H9 (cell line): ENCODE data around the gene TSC22D1. TPM values are rescaled to one million over a fixed set of nuclear protein-coding genes. Genes with fewer than 3 reads are reported as not detected.

Source experiments
- DNase-seq: peaks from one replicate; pipeline ENCODE4 v3.0.0-alpha.2; 2017
- H2AFZ ChIP-seq: one replicate; pipeline ENCODE4 v1.6.1; 2013; ENCODE audit warnings: mild to moderate bottlenecking, low read length, control low read depth, moderate library complexity
- H2AK5ac ChIP-seq: 2 replicates; pipeline ENCODE4 v1.6.1; 2013; ENCODE audit warnings: low read length, control low read depth, mixed read lengths; ENCODE audit not compliant: insufficient read length
- H2BK120ac ChIP-seq: one replicate; pipeline ENCODE4 v1.6.1; 2013; ENCODE audit warnings: low read depth, mild to moderate bottlenecking, low read length, control low read depth, inconsistent platforms; ENCODE audit not compliant: poor library complexity, severe bottlenecking
- H2BK12ac ChIP-seq: 2 replicates; pipeline ENCODE4 v1.6.1; 2013; ENCODE audit warnings: low read length, control low read depth, mixed read lengths, low read depth; ENCODE audit not compliant: insufficient read length
- H2BK15ac ChIP-seq: 2 replicates; pipeline ENCODE4 v1.6.1; 2013; ENCODE audit warnings: low read depth, low read length, control low read depth
- H2BK20ac ChIP-seq: one replicate; pipeline ENCODE4 v1.6.1; 2013; ENCODE audit warnings: low read depth, mild to moderate bottlenecking, low read length, control low read depth, inconsistent platforms; ENCODE audit not compliant: poor library complexity, severe bottlenecking
- H2BK5ac ChIP-seq: 2 replicates; pipeline ENCODE4 v1.6.1; 2013; ENCODE audit warnings: low read length, control low read depth, mixed read lengths; ENCODE audit not compliant: insufficient read length
- H3K14ac ChIP-seq: 2 replicates; pipeline ENCODE4 v1.6.1; 2013; ENCODE audit warnings: low read length, control low read depth; ENCODE audit not compliant: insufficient read depth
- H3K18ac ChIP-seq: 2 replicates; pipeline ENCODE4 v1.6.1; 2013; ENCODE audit warnings: low read depth, mild to moderate bottlenecking, mixed read lengths, low read length, control low read depth; ENCODE audit not compliant: insufficient read length
- H3K23ac ChIP-seq: 2 replicates; pipeline ENCODE4 v1.6.1; 2013; ENCODE audit warnings: low read length, control low read depth, mixed read lengths, low read depth; ENCODE audit not compliant: insufficient read length
- H3K23me2 ChIP-seq: 2 replicates; pipeline ENCODE4 v1.6.1; 2013; ENCODE audit warnings: low read depth, mild to moderate bottlenecking, mixed read lengths, low read length, control low read depth; ENCODE audit not compliant: insufficient read length, poor library complexity, severe bottlenecking
- H3K27ac ChIP-seq: 2 replicates; pipeline ENCODE4 v1.5.1; 2013; ENCODE audit warnings: low read length, control low read depth, mixed read lengths, low read depth; ENCODE audit not compliant: insufficient read length
- H3K27me3 ChIP-seq: 2 replicates; pipeline ENCODE4 v1.6.1; 2013; ENCODE audit warnings: low read length, control low read depth, inconsistent platforms; ENCODE audit not compliant: insufficient read depth
- H3K4ac ChIP-seq: 2 replicates; pipeline ENCODE4 v1.6.1; 2013; ENCODE audit warnings: low read depth, mild to moderate bottlenecking, control low read depth, inconsistent platforms, low read length, moderate library complexity
- H3K4me1 ChIP-seq: 2 replicates; pipeline ENCODE4 v1.6.1; 2013; ENCODE audit warnings: low read length, control low read depth, inconsistent platforms; ENCODE audit not compliant: insufficient read depth
- H3K4me2 ChIP-seq: 2 replicates; pipeline ENCODE4 v1.6.1; 2013; ENCODE audit warnings: low read length, control low read depth, mixed read lengths; ENCODE audit not compliant: insufficient read length, insufficient read depth
- H3K56ac ChIP-seq: 2 replicates; pipeline ENCODE4 v1.6.1; 2013; ENCODE audit warnings: low read depth, mild to moderate bottlenecking, mixed read lengths, low read length, control low read depth; ENCODE audit not compliant: insufficient read length
- H3K79me1 ChIP-seq: 2 replicates; pipeline ENCODE4 v1.6.1; 2013; ENCODE audit warnings: low read depth, mild to moderate bottlenecking, moderate library complexity, low read length, control low read depth, inconsistent platforms; ENCODE audit not compliant: insufficient read depth, poor library complexity, severe bottlenecking
- H3K79me2 ChIP-seq: 2 replicates; pipeline ENCODE4 v1.6.1; 2013; ENCODE audit warnings: low read length, control low read depth, inconsistent platforms; ENCODE audit not compliant: insufficient read depth
- H3K9ac ChIP-seq: 2 replicates; pipeline ENCODE4 v1.6.1; 2013; ENCODE audit warnings: low read length, control low read depth, mixed read lengths; ENCODE audit not compliant: insufficient read length; ENCODE audit errors: extremely low read depth
- H3K9me3 ChIP-seq: one replicate; pipeline ENCODE4 v1.6.1; 2013; ENCODE audit warnings: low read depth, low read length, inconsistent platforms; ENCODE audit not compliant: control insufficient read depth
- H3T11ph ChIP-seq: one replicate; pipeline ENCODE4 v1.6.1; 2013; ENCODE audit warnings: mild to moderate bottlenecking, low read length, control low read depth, inconsistent platforms
- H4K20me1 ChIP-seq: one replicate; pipeline ENCODE4 v1.6.1; 2013; ENCODE audit not compliant: control insufficient read depth, insufficient read length, insufficient read depth
- H4K5ac ChIP-seq: 2 replicates; pipeline ENCODE4 v1.6.1; 2013; ENCODE audit warnings: low read depth, mild to moderate bottlenecking, mixed read lengths, low read length, control low read depth; ENCODE audit not compliant: insufficient read length
- H4K8ac ChIP-seq: replicated peaks from 2 replicates; pipeline ENCODE4 v1.6.1; 2013; ENCODE audit warnings: low read length, control low read depth, mixed read lengths, low read depth; ENCODE audit not compliant: insufficient read length
- H4K91ac ChIP-seq: 2 replicates; pipeline ENCODE4 v1.6.1; 2013; ENCODE audit warnings: low read depth, mild to moderate bottlenecking, moderate library complexity, mixed read lengths, low read length, control low read depth; ENCODE audit not compliant: insufficient read length
- H3K27ac Mint-ChIP-seq, 3 experiments: 2 replicates in 2 of 3; 3 replicates in 1 of 3; pipeline ENCODE4 v1.8.0; 2020 to 2021; ENCODE audit warnings: mixed read lengths in 3 of 3, mild to moderate bottlenecking in 1 of 3, moderate library complexity in 1 of 3
- H3K27me3 Mint-ChIP-seq: 2 replicates; pipeline ENCODE4 v1.8.0; 2021; ENCODE audit warnings: low read depth, mild to moderate bottlenecking, moderate library complexity, mixed read lengths
- H3K36me3 Mint-ChIP-seq, 3 experiments: 2 replicates in 2 of 3; 3 replicates in 1 of 3; pipeline ENCODE4 v1.8.0; 2020 to 2021; ENCODE audit warnings: low read depth in 3 of 3, mixed read lengths in 3 of 3; ENCODE audit not compliant: insufficient read depth in 1 of 3
- H3K4me1 Mint-ChIP-seq, 2 experiments: 2 replicates each; pipeline ENCODE4 v1.8.0; 2020; ENCODE audit warnings: mixed read lengths in 2 of 2
- H3K4me3 Mint-ChIP-seq, 2 experiments: 2 replicates in 1 of 2; 3 replicates in 1 of 2; pipeline ENCODE4 v1.8.0; 2020 to 2021; ENCODE audit warnings: mild to moderate bottlenecking in 2 of 2, mixed read lengths in 2 of 2, moderate library complexity in 1 of 2
- H3K9me3 Mint-ChIP-seq, 2 experiments: 2 replicates in 1 of 2; 3 replicates in 1 of 2; pipeline ENCODE4 v1.8.0; 2020; ENCODE audit warnings: mild to moderate bottlenecking in 2 of 2, mixed read lengths in 2 of 2, moderate library complexity in 1 of 2
- WGBS: extraction: QIAGEN DNeasy Blood & Tissue Kit; methylation state at CpG from one replicate; pipeline ENCODE4 v1.1.7; 2013; ENCODE audit warnings: missing lambda C conversion rate, low lambda C conversion rate, mixed read lengths; ENCODE audit not compliant: insufficient read length; ENCODE audit errors: extremely low coverage; 5-methylcytosine and 5-hydroxymethylcytosine counted together
- total RNA-seq: library from RNA; stranded (reverse); gene quantifications from 2 replicates; pipeline ENCODE4 v1.2.1, GENCODE V29; 2021
- TF ChIP-seq, protein P1 (sequence below): fragments of 200-600 bp; sonication (generic); conservative IDR thresholded peaks from 3 replicates; pipeline ENCODE4 v1.8.0; 2021; ENCODE audit warnings: antibody characterized with exemption, mild to moderate bottlenecking

Gene TSC22D1
- total RNA-seq, 1 experiment from 2014 or later, result 76.7 TPM

GRCh38 chr13:44465318-44465717 lies 110.8 kb downstream of the TSC22D1 start:
- Histone ChIP-seq H3K23ac (no peak overlapping the region), H3K79me1 (no peaks in the 10 kb centered on the region), H3K9ac (no peak overlapping the region), H2BK5ac (no peak overlapping the region), H3K79me2 (0 out of 2 replicates have a peak, but pooled peaks cover 2% of the 10 kb centered on the region), H3K9me3 (no peaks in the 10 kb centered on the region), H2BK120ac (no peak overlapping the region), H2BK20ac (no peak overlapping the region), H4K5ac (no peak overlapping the region), H3K27ac (no peak overlapping the region), H2AK5ac (no peak overlapping the region), H3T11ph (no peak overlapping the region), H3K4me1 (no peaks in the 10 kb centered on the region; the same call in 1 of the 2 replicates), H3K18ac (no peak overlapping the region), H3K4ac (no peak overlapping the region), H3K14ac (no peak overlapping the region), H4K20me1 (no peaks in the 10 kb centered on the region), H2AFZ (no peak overlapping the region), H3K27me3 (no peaks in the 10 kb centered on the region), H4K8ac (no peak overlapping the region), H2BK15ac (no peak overlapping the region), H3K56ac (no peak overlapping the region), H3K4me2 (no peak overlapping the region), H2BK12ac (no peak overlapping the region), H4K91ac (no peak overlapping the region), H3K23me2 (no peaks in the 10 kb centered on the region)
- WGBS, result no CpG with 5 or more reads among the region's 4 CpGs
- Mint-ChIP-seq H3K4me1 (peaks cover 20 to 25% of the 10 kb centered on the region in 2 experiments), H3K36me3 (peaks cover 0 to 5% (median 0%) of the 10 kb centered on the region in 3 experiments; a peak in 3 of 7 replicates), H3K9me3 (no peaks in the 10 kb centered on the region), H3K27me3 (no peaks in the 10 kb centered on the region), H3K27ac (peak overlapping the region in 2 of 3 experiments; percentile 19 to 79; a peak in 3 of 7 replicates), H3K4me3 (no peak overlapping the region)
- TF ChIP-seq, protein P1, sequence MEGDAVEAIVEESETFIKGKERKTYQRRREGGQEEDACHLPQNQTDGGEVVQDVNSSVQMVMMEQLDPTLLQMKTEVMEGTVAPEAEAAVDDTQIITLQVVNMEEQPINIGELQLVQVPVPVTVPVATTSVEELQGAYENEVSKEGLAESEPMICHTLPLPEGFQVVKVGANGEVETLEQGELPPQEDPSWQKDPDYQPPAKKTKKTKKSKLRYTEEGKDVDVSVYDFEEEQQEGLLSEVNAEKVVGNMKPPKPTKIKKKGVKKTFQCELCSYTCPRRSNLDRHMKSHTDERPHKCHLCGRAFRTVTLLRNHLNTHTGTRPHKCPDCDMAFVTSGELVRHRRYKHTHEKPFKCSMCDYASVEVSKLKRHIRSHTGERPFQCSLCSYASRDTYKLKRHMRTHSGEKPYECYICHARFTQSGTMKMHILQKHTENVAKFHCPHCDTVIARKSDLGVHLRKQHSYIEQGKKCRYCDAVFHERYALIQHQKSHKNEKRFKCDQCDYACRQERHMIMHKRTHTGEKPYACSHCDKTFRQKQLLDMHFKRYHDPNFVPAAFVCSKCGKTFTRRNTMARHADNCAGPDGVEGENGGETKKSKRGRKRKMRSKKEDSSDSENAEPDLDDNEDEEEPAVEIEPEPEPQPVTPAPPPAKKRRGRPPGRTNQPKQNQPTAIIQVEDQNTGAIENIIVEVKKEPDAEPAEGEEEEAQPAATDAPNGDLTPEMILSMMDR, result no peak
- DNase-seq, result no peak
